Fibroblast of the aortic adventitia (primary cell): ENCODE measurements around the gene PRKAG3. TPM values are rescaled to one million over a fixed set of nuclear protein-coding genes. Genes with fewer than 3 reads are reported as not detected.

Source experiments
- DNase-seq: peaks from one replicate; pipeline ENCODE4 v3.0.0-alpha.2; 2010; ENCODE audit warnings: low read depth
- H3K4me3 ChIP-seq: 2 replicates; pipeline ENCODE4 v1.5.1; 2011; ENCODE audit warnings: low read depth, mild to moderate bottlenecking, control low read depth, low read length, moderate library complexity
- total RNA-seq: library from RNA; depleted of rRNA; stranded (reverse); fragments of >200 nt; gene quantifications from 2 replicates; pipeline ENCODE4 v1.2.3, GENCODE V29; 2012; ENCODE audit warnings: low replicate concordance
- TF ChIP-seq, protein P1 (sequence below): IDR thresholded peaks from 2 replicates; pipeline ENCODE4 v1.5.1; 2011; ENCODE audit warnings: mild to moderate bottlenecking, low read length, control low read depth, inconsistent platforms; ENCODE audit not compliant: insufficient read depth

The PRKAG3 gene
- total RNA-seq, 1 donor = 0.18 TPM

DNA sequence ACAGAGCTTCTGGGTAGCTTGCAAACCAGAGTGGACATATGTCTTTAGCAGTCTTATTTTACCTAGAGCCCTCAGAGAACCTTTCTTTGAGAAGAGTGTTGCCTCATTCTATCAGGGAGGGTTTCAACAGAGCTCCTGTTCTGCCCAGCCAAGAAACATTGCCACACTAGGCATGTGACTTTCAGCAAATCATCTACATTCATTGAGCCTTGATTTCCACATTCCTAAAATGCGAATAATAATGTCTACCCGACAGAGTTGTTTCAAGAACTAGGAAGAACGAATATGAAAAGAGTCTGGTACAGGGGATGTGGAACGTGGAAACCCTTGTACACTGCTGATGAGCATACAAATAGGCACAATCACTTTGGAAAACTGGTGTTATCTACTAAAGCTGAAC lies 7.8 kb upstream of the PRKAG3 start:
- peak; percentile 82 for DNase-seq
- no peak overlapping the region for H3K4me3 ChIP-seq
- TF ChIP-seq, protein P1, sequence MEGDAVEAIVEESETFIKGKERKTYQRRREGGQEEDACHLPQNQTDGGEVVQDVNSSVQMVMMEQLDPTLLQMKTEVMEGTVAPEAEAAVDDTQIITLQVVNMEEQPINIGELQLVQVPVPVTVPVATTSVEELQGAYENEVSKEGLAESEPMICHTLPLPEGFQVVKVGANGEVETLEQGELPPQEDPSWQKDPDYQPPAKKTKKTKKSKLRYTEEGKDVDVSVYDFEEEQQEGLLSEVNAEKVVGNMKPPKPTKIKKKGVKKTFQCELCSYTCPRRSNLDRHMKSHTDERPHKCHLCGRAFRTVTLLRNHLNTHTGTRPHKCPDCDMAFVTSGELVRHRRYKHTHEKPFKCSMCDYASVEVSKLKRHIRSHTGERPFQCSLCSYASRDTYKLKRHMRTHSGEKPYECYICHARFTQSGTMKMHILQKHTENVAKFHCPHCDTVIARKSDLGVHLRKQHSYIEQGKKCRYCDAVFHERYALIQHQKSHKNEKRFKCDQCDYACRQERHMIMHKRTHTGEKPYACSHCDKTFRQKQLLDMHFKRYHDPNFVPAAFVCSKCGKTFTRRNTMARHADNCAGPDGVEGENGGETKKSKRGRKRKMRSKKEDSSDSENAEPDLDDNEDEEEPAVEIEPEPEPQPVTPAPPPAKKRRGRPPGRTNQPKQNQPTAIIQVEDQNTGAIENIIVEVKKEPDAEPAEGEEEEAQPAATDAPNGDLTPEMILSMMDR = no peak

DNA sequence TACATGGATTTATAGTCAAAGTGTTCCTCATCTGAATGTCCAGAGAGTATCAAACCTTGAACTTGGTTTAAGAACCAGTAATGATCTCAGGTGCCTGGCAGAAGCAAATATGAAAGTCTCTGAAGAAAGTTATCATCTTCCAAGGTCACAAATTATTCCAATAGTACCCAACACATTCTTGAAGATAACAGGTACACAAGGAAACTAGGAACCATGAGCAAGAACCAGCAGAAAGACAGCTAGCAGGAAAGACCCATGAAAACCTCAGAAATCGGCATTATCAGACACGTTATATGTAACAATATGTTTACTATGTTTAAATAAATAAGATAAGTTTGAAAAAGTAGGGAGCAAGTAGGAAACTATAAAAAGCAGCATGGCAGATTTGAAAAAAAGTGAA lies 5.9 kb upstream of the PRKAG3 start:
- no peak for DNase-seq
- H3K4me3 ChIP-seq = no peak overlapping the region
- TF ChIP-seq, protein P1 = no peak

DNA sequence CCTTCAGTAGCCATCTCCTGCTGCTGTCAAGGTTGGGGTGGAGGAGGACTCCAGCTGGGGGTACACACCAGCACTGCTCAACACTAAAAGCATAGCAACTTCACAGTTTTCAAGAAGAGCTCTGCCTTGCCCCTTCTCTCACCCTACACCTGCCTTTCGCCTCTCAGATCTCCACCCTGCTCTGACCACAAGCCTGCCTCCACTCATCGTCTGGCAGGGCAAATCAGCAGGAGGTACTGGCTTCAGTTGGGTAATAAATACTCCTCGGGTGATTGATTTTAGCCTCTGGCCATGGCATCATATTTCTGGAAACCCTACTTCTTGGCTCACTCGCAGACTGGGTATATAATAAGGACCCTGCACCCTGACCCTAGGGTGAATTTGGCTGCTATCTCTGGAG lies 3.1 kb upstream of the PRKAG3 start:
- TF ChIP-seq, protein P1 = no peak
- no peak for DNase-seq
- H3K4me3 ChIP-seq = no peak overlapping the region

DNA sequence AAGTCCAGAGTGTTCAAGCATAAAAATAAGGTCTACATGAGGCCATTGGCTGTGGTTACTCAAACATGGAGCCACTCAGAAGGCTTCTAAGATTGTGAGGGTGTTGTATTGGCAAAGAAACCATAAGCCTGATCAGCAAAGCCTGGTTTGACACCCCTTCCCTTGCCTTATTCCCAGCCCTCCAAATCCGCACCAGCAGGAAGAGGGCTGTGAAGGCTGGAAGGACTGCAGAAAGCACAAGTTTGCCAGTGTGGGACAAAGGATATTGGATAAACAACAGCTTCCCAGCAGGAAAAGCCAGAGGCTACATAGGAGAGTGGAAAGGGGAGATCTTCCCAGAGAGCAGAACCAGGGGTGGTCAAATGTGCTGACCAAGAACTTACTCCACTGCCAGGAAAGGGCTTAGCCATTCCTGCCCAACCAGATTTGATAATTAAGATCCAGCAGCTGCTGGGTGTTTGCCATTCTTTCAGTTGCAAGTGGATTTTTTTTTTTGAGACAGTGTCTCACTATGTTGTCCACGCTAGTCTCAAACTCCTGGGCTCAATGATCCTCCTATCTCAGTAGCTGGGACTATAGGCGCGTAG lies 1.5 kb upstream of the PRKAG3 start:
- no peak for DNase-seq
- H3K4me3 ChIP-seq = no peak overlapping the region
- TF ChIP-seq, protein P1 = no peak

DNA sequence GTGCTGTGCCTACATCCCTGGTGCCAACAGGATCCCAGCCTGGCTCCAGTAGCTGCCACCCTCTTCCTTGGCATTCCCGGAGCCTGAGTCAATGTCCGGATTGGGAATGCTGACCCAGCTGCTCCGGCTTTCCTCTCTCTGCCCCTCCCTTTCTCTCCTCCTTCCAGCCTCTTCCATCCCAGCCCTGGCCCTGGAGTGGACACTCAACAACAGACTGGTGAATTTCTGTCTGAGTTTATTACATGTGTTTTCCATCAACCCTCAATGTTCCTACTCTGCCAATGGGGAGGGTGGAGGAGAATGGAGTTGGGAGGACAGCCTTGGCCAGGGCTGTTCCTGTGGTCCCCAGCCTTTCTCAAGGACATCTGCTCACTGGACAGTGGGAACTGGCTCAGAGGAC lies 917 bp upstream of the PRKAG3 start:
- TF ChIP-seq, protein P1 = no peak
- H3K4me3 ChIP-seq = no peak overlapping the region
- peak; percentile 67 for DNase-seq

DNA sequence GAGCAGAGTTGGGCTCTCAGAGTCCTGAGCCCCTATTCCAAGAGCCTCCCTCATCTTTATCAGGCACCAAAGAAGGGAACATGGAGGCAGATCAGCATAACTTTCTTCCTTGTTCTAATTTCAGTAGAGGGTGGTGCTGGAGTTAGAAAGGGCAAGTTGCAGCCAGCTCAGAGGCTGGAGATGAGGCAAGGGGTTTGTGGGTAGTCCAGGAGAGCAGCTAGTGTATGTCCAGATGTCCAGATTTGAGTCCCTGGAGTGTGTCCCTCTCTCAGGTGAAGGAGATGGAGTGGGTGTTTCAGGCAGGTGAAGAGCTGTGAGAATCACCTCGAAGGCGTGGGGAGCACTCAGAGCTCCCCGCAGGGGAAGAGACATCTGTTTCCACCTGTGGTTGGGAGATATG lies 478 bp upstream of the PRKAG3 start:
- H3K4me3 ChIP-seq = no peak overlapping the region
- DNase-seq = peak; percentile 10
- TF ChIP-seq, protein P1 = no peak
